T-helper 1 cell (primary cell): ENCODE measurements around the gene CMC2.
A peak's percentile ranks its signal among the peaks of the same experiment; 100 is the strongest.

ENCODE experiments used
- DNase-seq, 5 donors: peaks; one replicate each; pipeline ENCODE4 v3.0.0-alpha.2; 2012 to 2020
- total RNA-seq, 4 donors: gene quantifications; one replicate each; lab custom pipeline; 2026; lab: John Stamatoyannopoulos, UW

CMC2 gene
- total RNA-seq = 22.2 to 46.0 (median 35.4) reads per million in 4 donors

DNA sequence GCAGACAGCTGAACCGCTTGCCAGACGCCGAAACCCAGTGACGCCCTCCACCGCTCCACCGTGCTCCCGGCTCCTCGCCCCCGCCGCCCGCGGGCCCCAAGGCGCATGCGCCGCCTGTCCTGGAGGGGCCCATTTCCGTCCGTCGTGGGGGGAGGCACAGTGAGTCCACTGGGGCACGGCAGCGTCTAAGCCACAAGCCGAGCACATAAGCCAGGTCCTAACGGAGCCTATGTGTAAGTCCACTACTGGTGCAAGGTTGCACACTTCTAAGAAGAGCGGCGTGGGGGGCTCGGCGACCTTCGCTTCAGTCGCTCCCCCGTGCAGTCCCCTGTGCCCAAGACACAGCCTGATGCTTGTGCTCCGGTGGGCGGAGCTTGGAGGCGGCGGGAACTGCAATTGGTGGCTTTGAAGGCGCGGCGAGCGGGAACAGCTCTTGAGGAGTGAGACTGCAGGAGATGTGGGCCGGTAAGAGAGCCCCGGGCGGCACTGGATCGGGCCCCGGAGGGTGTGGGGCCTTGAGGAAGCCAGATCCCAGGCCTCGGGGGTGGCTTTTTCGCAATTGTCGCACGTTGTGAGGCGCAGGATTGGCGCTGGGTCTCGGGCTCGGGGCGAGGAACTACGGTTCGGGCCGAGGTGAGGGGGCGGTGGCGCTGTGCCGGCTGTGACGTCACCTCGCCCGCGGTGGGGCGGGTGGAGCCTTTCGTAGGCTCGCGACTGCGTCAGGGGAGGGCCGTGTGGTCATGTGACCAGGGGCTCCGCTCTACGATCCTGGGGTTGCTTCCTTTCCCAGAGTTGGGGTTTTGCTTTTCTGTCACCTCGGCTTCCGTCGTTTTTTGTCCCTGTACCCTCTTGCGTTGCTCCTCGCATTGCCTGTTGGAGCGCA, at the start of gene CMC2, which contains the start of gene CENPN:
TSS of gene CMC2 (minus strand) at position 73 of the 883 bp plus-strand sequence. CDS start 9,491 bp downstream, outside the sequence.
TSS of gene CENPN (plus strand) at position 402 of the 883 bp plus-strand sequence. CDS start 4,726 bp downstream, outside the sequence.
- peak; percentile 96 to 99 (median 96) for DNase-seq

GRCh38 chr16:81053761-81054160, 47.1 kb upstream of the CMC2 start:
- no peak for DNase-seq

DNA sequence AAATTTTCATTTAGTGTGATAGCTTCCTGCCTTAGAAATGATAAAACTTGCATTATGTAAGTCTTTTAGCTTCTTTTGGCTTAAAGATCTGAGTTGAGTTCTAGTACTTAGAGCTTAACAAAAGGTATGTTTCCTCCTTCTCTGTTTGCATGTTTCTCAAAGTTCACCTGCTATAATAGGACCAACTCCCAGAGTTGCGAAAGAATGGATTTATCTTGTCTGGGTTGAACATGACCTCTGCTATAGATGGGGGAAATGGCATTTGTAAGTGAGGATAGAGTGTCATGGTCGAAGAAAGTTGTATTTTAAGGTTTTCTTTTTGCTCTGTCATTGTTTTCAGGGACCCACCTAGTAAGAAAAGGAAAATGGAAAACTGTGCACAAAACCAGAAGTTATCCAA, 36.1 kb upstream of the CMC2 start:
- DNase-seq = no peak

DNA sequence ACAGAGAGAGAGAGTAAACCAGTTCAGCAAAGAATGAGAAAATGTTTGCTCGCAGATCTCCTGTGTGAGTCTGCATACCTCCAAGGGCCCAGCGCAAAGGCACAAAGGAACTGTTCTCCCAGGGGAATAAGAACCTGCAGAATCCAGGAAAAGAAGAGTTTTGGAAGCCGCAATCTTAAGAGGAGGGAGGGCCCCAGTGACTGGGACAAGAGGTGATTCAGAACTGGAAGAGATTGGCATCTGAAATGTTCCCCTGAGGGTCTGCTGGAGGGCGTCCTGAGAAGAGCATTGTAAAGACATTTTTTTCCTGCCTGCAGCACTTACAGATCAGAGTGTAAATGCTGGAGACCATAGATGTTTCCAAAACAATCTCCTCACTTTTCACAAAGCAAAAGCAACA, 35.0 kb upstream of the CMC2 start:
- DNase-seq = no peak

- DNase-seq = no peak
These were observed 34.2 kb upstream of the CMC2 start for GRCh38 chr16:81040842-81041241.

- DNase-seq = no peak
These were observed 33.4 kb upstream of the CMC2 start for GRCh38 chr16:81040131-81040530.

DNA sequence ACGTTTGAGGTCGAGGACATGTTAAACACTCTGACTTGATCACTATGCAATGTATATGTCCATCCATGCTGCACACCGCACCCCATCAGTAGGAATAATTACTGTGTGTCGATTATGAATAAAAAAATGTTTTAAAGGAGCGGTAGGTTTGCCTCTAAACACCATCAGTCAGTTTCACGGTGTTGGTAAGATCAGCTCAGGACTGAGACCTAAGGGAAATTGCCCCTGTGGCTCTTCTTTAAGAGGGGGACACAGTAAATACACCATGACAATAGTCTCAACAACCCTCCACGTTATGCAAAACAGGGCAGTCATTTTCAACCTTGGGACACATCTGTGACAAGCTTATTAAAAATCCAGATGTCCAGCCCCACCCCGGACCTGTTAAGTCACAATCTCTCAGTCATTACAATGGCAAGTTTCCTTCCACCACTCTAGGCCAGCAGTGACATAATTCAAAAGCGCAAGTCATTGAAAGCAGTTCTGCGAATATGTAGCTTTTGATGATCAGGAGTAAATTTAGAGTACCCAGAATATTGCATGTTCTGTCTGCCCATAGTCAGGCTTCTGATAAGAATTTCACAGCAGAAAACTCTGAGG, 30.2 kb upstream of the CMC2 start:
- DNase-seq = peak in 1 of 5 donors; percentile 10

DNA sequence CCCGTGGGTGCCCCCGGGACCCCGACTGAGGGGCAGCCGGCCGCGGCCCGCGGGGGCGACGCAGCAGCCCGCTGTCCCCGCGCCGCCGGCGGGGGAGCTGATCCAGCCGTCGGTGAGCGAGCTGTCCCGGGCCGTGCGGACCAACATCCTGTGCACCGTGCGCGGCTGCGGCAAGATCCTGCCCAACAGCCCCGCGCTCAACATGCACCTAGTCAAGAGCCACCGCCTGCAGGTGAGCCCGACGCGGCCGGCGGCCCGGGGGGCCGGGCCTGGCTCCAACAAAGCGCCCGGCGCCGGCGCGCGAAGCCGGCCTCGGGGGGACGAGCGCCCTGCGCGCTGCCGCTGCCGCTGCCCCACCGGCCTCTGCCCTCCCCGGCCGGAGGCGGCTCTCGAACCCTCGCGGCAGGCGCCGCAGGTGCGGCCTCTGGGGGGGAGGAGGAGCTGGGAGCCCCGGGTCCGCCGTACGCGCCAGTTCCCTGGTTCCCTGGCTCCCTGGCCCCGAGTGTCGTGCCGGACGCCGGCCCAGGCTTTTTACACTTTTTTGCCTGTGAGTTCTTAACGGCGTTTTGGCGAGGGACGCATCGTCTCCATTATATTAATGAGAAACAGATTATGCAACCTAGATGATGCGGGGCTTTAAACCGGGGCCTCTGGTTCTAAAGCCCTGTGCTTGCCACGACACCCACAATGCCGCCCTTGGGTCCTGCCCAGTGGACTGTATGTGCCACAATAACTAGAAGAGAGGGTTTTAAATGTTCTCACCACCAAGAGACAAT, 29.5 kb upstream of the CMC2 start:
- DNase-seq = peak in 4 of 5 donors; percentile 27 to 54 (median 34)

GRCh38 chr16:81035398-81035974, 28.8 kb upstream of the CMC2 start, which contains the start of gene ATMIN:
ATMIN (plus strand) TSS chr16:81035842; CDS start chr16:81035871, 29 bp downstream.
- peak; percentile 80 to 93 (median 83) for DNase-seq

DNA sequence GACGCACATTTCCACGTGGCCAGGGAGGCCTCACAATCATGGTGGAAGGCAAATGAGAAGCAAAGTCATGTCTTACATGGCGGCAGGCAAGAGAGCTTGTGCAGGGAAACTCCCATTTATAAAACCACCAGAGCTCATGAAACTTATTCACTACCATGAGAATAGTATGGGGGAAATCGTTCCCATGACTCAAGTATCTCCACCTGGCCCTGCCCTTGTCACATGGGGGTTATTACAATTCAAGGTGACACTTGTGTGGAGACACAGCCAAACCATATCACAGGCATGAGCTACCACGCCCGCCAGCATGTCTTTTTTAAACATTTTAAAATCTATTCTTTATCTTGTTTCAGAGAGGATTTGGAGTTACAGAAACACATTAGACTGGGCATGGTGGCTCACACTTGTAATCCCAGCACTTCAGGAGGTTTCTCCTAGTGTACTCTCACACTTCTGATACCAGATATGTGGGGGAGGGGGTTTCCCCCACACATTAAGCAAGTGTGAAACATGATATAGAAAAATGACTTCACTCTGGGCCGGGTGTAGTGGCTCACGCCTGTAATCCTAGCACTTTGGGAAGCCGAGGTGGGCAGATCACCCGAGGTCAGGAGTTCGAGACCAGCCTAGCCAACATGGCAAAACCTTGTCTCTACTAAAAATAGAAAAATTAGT, 23.4 kb upstream of the CMC2 start:
- no peak for DNase-seq

DNA sequence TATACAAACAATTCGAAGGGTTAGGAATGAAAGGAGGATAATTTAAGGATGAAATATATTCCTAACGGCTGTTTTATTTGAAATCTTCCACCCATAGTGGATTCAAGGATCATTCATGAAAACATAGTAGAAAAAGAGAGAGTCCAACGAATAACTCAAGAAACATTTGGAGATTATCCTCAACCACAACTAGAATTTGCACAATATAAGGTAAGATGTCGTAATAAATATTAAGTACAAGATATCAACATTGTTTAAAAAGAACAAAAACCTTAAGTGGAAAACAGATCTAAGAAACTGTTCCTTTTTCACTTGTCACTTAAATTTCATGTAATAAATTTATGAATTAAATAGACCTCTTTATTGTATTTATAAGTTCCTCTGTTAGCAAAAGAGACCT, 19.7 kb upstream of the CMC2 start:
- no peak for DNase-seq

DNA sequence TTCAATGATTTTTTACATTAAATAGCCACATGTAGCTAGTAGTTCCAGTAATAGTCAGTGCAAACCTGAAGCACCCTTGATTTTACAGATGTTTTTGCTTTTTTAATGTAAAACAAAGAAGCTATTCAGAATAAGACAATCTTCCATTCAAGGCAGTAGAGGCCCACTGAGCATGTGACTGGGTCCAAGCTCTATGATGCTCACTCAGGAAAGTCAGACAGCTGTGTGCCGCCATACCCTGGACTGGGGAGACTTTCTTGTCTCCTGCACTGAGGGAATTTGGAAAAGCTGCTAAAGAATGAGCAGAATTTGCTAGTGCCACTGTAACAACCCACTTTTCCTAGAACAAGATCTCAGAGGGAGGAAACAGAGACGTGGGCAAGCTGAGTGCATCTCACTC, 11.8 kb upstream of the CMC2 start:
- no peak for DNase-seq

DNA sequence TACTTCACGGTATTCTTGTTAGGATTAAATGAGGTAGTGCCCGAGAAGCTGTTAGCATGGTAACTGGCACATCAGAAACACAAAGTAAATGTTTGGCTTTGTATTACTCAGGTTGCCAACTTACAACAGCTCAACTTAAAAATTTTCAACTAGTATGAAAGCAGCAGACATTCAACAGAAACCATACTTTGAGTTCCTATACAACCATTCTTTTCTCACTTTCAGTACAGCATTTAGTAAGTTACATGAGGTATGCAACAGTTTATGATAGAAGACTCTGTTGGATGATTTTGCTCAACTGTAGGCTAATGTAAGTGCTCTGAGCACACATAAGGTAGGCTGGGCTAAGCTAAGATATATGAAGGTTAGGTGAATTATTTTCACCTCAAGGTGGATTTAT, 8.0 kb upstream of the CMC2 start:
- no peak for DNase-seq

DNA sequence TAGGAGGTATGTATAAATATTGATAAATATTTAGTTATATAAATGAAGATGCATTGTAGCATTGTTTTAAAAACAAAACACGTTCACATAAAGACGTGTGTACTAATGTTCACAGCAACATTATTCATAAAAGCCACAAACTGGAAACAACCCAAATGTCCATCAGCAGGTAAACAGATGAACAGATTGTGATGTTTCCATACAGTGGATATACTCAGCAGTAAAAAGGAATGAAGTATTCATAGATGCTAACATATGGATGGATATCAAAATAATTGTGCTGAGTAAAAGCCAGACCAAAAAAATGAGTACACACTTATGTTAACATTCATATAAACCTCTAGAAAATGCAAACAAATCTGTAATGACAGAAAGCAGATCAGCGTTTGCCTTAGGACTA, 6.3 kb upstream of the CMC2 start:
- no peak for DNase-seq

DNA sequence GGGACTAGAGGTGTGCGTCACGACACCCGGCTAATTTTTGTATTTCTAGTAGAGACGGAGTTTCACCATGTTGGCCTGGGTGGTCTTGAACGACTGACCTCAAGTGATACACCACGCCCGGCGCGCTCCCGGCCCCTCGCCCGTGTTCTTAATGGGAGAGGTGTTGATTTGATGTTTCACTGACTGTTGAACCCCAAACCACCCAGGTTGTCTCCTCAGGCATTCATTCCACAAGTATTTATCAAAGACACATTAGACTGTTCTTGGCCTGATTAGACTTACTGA, 1.8 kb upstream of the CMC2 start:
- no peak for DNase-seq

- DNase-seq = peak in 4 of 5 donors; percentile 46 to 65 (median 59)
These were observed 373 bp downstream of the CMC2 start for GRCh38 chr16:81006211-81006812.

- no peak for DNase-seq
These were observed 999 bp downstream of the CMC2 start for GRCh38 chr16:81005610-81006161.

DNA sequence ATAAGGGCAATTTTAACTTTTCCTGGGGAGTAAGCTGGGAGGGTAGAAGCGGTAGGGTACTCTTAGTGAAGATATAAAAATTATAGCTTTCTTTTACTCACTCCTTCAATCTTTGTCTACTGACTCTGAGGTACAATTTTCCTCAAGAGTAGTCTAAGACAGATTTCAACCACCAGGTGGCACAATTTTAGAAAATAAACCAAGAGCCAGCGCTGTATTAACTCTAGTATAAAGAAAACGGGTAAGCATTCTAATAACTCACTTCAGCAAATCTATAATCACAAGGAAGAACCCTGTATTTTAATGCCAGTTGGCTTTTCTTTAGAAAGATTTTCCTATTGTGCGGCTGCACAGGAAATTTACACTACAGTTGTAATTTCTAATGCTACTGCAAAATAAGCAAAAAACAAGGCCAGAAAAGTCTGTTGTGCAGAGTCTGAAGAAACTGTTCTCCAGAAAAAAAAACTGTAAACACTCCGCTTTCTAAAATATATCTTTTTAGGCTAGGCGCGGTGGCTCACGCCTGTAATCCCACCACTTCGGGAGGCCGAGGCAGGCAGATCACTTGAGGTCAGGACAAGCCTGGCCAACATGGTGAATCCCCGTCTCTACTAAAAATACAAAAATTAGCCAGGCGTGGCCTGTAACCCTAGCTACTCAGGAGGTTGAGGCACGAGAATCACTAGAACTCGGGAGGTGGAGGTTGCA, 1.9 kb downstream of the CMC2 start:
- DNase-seq = peak in 3 of 5 donors; percentile 27 to 61 (median 31)

DNA sequence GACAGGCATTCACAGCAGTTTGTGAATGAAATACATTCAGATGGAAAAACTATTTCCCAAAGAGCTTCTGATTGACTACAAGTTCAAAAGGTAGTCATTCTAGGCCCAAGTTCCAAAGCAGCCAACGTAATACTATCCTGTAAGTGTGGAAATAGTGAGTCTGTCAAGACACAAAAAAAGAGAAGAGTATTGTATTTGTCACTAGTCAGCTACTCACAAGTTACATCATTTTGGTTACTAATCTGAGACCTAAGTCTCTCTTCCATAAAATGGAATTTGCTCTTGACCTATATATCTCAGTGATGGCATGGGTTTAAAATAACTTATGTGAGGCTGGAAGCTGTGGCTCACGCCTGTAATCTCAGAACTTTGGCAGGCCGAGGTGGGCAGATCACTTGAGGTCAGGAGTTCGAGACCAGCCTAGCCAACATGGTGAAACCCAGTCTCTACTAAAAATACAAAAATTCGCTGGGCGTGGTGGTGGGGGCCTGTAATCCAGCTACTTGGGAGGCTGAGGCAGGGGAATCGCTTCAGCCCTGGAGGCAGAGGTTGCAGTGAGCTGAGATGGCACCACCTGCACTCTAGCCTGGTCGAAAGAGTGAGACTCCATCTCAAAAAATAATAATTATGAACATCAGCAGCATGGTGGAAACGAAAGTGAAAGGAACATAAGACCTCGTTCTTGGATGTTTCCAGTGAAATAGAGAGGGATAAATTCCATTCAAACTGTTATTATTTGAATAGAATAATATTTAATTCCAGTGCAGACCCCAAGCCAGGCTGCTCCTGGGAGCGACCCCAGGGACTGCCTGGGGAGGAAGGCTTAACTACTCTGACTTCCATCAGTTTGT, 2.9 kb downstream of the CMC2 start:
- peak in 1 of 5 donors; percentile 30 for DNase-seq

DNA sequence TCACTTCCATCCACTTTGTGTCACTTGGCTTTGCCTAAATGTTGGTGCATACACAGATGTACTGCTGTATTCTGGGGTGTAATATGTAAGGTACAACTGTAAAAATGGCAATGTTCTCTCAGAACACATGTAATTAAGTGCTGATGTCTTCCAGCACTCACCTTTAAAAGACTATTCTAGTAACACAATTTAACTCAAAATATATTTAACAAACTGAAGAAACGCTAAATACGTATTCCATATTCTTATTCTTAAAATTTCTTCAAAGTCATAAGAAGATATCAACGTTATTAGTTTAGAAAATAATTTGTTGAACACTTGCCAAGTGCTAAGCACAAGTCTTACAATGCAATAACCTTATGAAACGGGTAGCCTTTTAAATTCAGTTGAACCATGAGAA, 3.6 kb downstream of the CMC2 start:
- no peak for DNase-seq
